HCT116 (cell line): ENCODE data around the gene UBQLNL. TPM values are rescaled to one million over a fixed set of nuclear protein-coding genes. Genes with fewer than 3 reads are reported as not detected.

Experiments used
- ATAC-seq: fragments of 200-7000 bp; cut with Tn5 transposase; 2 replicates; pipeline ENCODE4 v1.9.1; 2020; ENCODE audit warnings: mild to moderate bottlenecking, moderate library complexity
- BruUV-seq: library from RNA; stranded (reverse); fragments of 400-500 nt; replicated peaks from 2 replicates; lab custom pipeline; 2021; lab: Mats Ljungman, UMichigan
- CTCF ChIA-PET: fragments of 300-600 bp; sonication (Branson Sonifier 250); formaldehyde crosslinking; loops from one replicate; lab custom pipeline; 2021; ENCODE audit warnings: antibody characterized with exemption; lab: Charles Lee
- POLR2A ChIA-PET: fragments of 300-600, 350-600 bp; sonication (Branson Sonifier 250); formaldehyde crosslinking; loops from one replicate; lab custom pipeline; 2021; ENCODE audit warnings: antibody characterized with exemption; lab: Charles Lee
- RAD21 ChIA-PET, 2 experiments: fragments of 300-600 bp; sonication (Branson Sonifier 250); formaldehyde crosslinking; loops; one replicate each; lab custom pipeline; 2023; ENCODE audit warnings: low total read pairs in 2 of 2; ENCODE audit not compliant: uncharacterized antibody in 2 of 2, unreplicated experiment in 2 of 2, low non-redundant PET in 1 of 2; lab: Charles Lee
- DNase-seq: peaks from one replicate; pipeline ENCODE4 v3.0.0-alpha.2; 2010; ENCODE audit warnings: low read depth, low spot score
- H2AFZ ChIP-seq: fragments of 200-600 bp; shearing (Covaris generic), sonication (generic); 2 replicates; pipeline ENCODE4 v1.6.1; 2017; ENCODE audit warnings: low read depth, mixed run types, mixed read lengths, antibody characterized with exemption, low read length; ENCODE audit not compliant: poor library complexity, severe bottlenecking
- H3K27ac ChIP-seq: 2 replicates; pipeline ENCODE4 v1.5.1; 2012; ENCODE audit warnings: low read depth, low read length
- H3K27me3 ChIP-seq: fragments of 200-600 bp; sonication (generic); 2 replicates; pipeline ENCODE4 v1.6.1; 2016; ENCODE audit warnings: mixed run types, low read length, mixed read lengths; ENCODE audit not compliant: insufficient read depth
- H3K36me3 ChIP-seq, 2 experiments: fragments of 200-500 bp in 1 of 2; fragments of 200-600 bp in 1 of 2; sonication (Bioruptor generic) in 1 of 2; sonication (generic) in 1 of 2; 2 replicates each; pipeline versions ENCODE4 v1.5.1 to v1.6.1; 2014 to 2016; ENCODE audit warnings: low read length in 2 of 2, inconsistent platforms in 1 of 2, mixed read lengths in 1 of 2, mixed run types in 1 of 2; ENCODE audit not compliant: insufficient read depth in 2 of 2, control insufficient read depth in 1 of 2
- H3K4me1 ChIP-seq, 2 experiments: fragments of 200-600 bp in 1 of 2; sonication (generic) in 1 of 2; 2 replicates each; pipeline versions ENCODE4 v1.5.1 to v1.6.1; 2012 to 2017; ENCODE audit warnings: low read length in 2 of 2, inconsistent platforms in 1 of 2, mild to moderate bottlenecking in 1 of 2, mixed read lengths in 1 of 2, mixed run types in 1 of 2, moderate library complexity in 1 of 2; ENCODE audit not compliant: insufficient read depth in 2 of 2, control insufficient read depth in 1 of 2
- H3K4me2 ChIP-seq: fragments of 200-600 bp; sonication (generic); 2 replicates; pipeline ENCODE4 v1.6.1; 2017; ENCODE audit warnings: mixed run types, low read length, mixed read lengths
- H3K4me3 ChIP-seq, 2 experiments: fragments of 200-600 bp in 1 of 2; sonication (generic) in 1 of 2; replicated peaks in 1 of 2; 2 replicates each; pipeline ENCODE4 v1.5.1; 2011 to 2016; ENCODE audit warnings: low read length in 2 of 2, control low read depth in 1 of 2, low read depth in 1 of 2, mild to moderate bottlenecking in 1 of 2, mixed read lengths in 1 of 2, mixed run types in 1 of 2
- H3K79me2 ChIP-seq: fragments of 200-600 bp; sonication (generic); 2 replicates; pipeline ENCODE4 v1.6.1; 2017; ENCODE audit warnings: mild to moderate bottlenecking, mixed run types, low read length, moderate library complexity, mixed read lengths; ENCODE audit not compliant: insufficient read depth
- H3K9ac ChIP-seq: fragments of 200-600 bp; sonication (generic); 2 replicates; pipeline ENCODE4 v1.6.1; 2016; ENCODE audit warnings: low read length, mixed read lengths
- H3K9me2 ChIP-seq: fragments of 200-600 bp; sonication (generic), shearing (Covaris generic); 2 replicates; pipeline ENCODE4 v1.6.1; 2017; ENCODE audit warnings: mixed run types, mild to moderate bottlenecking, moderate library complexity; ENCODE audit not compliant: insufficient read depth
- H3K9me3 ChIP-seq, 2 experiments: fragments of 200-500 bp in 1 of 2; fragments of 200-600 bp in 1 of 2; sonication (Bioruptor generic) in 1 of 2; sonication (generic) in 1 of 2; 2 replicates each; pipeline ENCODE4 v1.6.1; 2014 to 2017; ENCODE audit warnings: low read length in 2 of 2, mixed read lengths in 2 of 2, inconsistent platforms in 1 of 2, low read depth in 1 of 2, mild to moderate bottlenecking in 1 of 2, mixed run types in 1 of 2, moderate library complexity in 1 of 2; ENCODE audit not compliant: control insufficient read depth in 1 of 2, insufficient read depth in 1 of 2
- H4K20me1 ChIP-seq: fragments of 200-600 bp; sonication (generic), shearing (Covaris generic); 2 replicates; pipeline ENCODE4 v1.6.1; 2017; ENCODE audit warnings: mixed run types, mild to moderate bottlenecking, moderate library complexity; ENCODE audit not compliant: insufficient read depth
- ATF3 ChIP-seq: IDR thresholded peaks from 2 replicates; pipeline ENCODE4 v1.6.1; 2012
- CBX3 ChIP-seq: IDR thresholded peaks from 2 replicates; pipeline ENCODE4 v1.6.1; 2012; ENCODE audit warnings: low read depth
- CEBPB ChIP-seq: IDR thresholded peaks from 2 replicates; pipeline ENCODE4 v1.6.1; 2012; ENCODE audit warnings: low read depth
- ELF1 ChIP-seq: IDR thresholded peaks from 2 replicates; pipeline ENCODE4 v1.6.1; 2012; ENCODE audit warnings: low read depth, borderline replicate concordance
- EZH2 ChIP-seq: fragments of 200-600 bp; sonication (generic); IDR thresholded peaks from 2 replicates; pipeline ENCODE4 v1.6.1; 2017; ENCODE audit warnings: antibody characterized with exemption, mixed run types
- JUND ChIP-seq: IDR thresholded peaks from 2 replicates; pipeline ENCODE4 v1.6.1; 2012
- POLR2A ChIP-seq: IDR thresholded peaks from 2 replicates; pipeline ENCODE4 v1.7.0; 2011; ENCODE audit warnings: borderline replicate concordance; ENCODE audit not compliant: insufficient read depth, insufficient read length; ENCODE audit errors: extremely low read depth
- POLR2AphosphoS5 ChIP-seq: IDR thresholded peaks from 2 replicates; pipeline ENCODE4 v1.6.1; 2011; ENCODE audit warnings: mild to moderate bottlenecking, low read depth, low read length, moderate library complexity
- RAD21 ChIP-seq: IDR thresholded peaks from 2 replicates; pipeline ENCODE4 v1.6.1; 2012; ENCODE audit warnings: low read depth, mild to moderate bottlenecking
- REST ChIP-seq: IDR thresholded peaks from 2 replicates; pipeline ENCODE4 v1.6.1; 2012; ENCODE audit warnings: low read depth
- SIN3A ChIP-seq: IDR thresholded peaks from 2 replicates; pipeline ENCODE4 v1.6.1; 2012; ENCODE audit warnings: low read depth
- SP1 ChIP-seq: IDR thresholded peaks from 2 replicates; pipeline ENCODE4 v1.6.1; 2012; ENCODE audit warnings: low read depth
- SRF ChIP-seq: IDR thresholded peaks from 2 replicates; pipeline ENCODE4 v1.6.1; 2012; ENCODE audit warnings: low read depth
- TCF7L2 ChIP-seq: IDR thresholded peaks from 2 replicates; pipeline ENCODE4 v1.7.0; 2011; ENCODE audit warnings: borderline replicate concordance, inconsistent platforms; ENCODE audit not compliant: insufficient read depth, insufficient read length; ENCODE audit errors: extremely low read depth
- YY1 ChIP-seq: IDR thresholded peaks from 2 replicates; pipeline ENCODE4 v1.6.1; 2011; ENCODE audit warnings: low read length, low read depth, moderate library complexity, mild to moderate bottlenecking; ENCODE audit not compliant: insufficient replicate concordance; ENCODE audit errors: extremely low read depth
- ZFX ChIP-seq: fragments of 450-650 bp; IDR thresholded peaks from 2 replicates; pipeline ENCODE4 v1.6.1; 2017
- ZNF274 ChIP-seq: fragments of 200-500 bp; sonication (Bioruptor generic); IDR thresholded peaks from 2 replicates; pipeline ENCODE4 v1.6.1; 2014; ENCODE audit warnings: mild to moderate bottlenecking, low read depth, low read length, inconsistent platforms
- intact Hi-C: fragments of 100-400 bp; cut with micrococcal nuclease; formaldehyde crosslinking; loops from 2 replicates; pipeline ENCODE4 v1.10.0; 2022
- total RNA-seq: library from RNA; stranded (reverse); gene quantifications from one replicate; pipeline ENCODE4 v1.2.1, GENCODE V29; 2021; ENCODE audit not compliant: unreplicated experiment

The UBQLNL gene
- total RNA-seq, 1 experiment from 2014 or later, result not detected

- H4K20me1 ChIP-seq, result peaks cover 48% of the 10 kb centered on the region; the same call in 1 of the 2 replicates
- TF ChIP-seq ZFX (no peak), REST (no peak), SIN3A (no peak), RAD21 (no peak), YY1 (no peak), POLR2AphosphoS5 (no peak), SP1 (no peak), ZNF274 (no peak), ATF3 (no peak), EZH2 (no peak), POLR2A (no peak), TCF7L2 (no peak), CBX3 (no peak), SRF (no peak), CEBPB (no peak), JUND (no peak), ELF1 (no peak)
- peak overlapping the region; percentile 24; the same call in 1 of the 2 replicates for H3K4me2 ChIP-seq
- intact Hi-C loops, result no loop called here
- ChIA-PET CTCF (no interaction called here), POLR2A (no interaction called here), RAD21 (no interaction called here)
- no peaks in the 10 kb centered on the region for H3K9me3 ChIP-seq
- H3K4me1 ChIP-seq, result peaks cover 10 to 86% of the 10 kb centered on the region in 2 experiments
- H3K36me3 ChIP-seq, result peaks cover 9 to 88% of the 10 kb centered on the region in 2 experiments
- no peaks in the 10 kb centered on the region for H3K27me3 ChIP-seq
- peaks cover 100% of the 10 kb centered on the region for H3K79me2 ChIP-seq
- no peaks in the 10 kb centered on the region for H3K9me2 ChIP-seq
- H3K4me3 ChIP-seq, result no peak overlapping the region
- peak overlapping the region; percentile 33 for H3K9ac ChIP-seq
- BruUV-seq, result no TSS peak
- ATAC-seq, result no peak
- H2AFZ ChIP-seq, result no peak overlapping the region
- no peak for DNase-seq
- peak overlapping the region; percentile 26; the same call in 1 of the 2 replicates for H3K27ac ChIP-seq
These were observed 16.1 kb downstream of the UBQLNL start for GRCh38 chr11:5500393-5500801.
